ENCODE results near the gene PTPDC1.
A peak's percentile ranks its signal among the peaks of the same experiment; 100 is the strongest.

The PTPDC1 gene, protein sequence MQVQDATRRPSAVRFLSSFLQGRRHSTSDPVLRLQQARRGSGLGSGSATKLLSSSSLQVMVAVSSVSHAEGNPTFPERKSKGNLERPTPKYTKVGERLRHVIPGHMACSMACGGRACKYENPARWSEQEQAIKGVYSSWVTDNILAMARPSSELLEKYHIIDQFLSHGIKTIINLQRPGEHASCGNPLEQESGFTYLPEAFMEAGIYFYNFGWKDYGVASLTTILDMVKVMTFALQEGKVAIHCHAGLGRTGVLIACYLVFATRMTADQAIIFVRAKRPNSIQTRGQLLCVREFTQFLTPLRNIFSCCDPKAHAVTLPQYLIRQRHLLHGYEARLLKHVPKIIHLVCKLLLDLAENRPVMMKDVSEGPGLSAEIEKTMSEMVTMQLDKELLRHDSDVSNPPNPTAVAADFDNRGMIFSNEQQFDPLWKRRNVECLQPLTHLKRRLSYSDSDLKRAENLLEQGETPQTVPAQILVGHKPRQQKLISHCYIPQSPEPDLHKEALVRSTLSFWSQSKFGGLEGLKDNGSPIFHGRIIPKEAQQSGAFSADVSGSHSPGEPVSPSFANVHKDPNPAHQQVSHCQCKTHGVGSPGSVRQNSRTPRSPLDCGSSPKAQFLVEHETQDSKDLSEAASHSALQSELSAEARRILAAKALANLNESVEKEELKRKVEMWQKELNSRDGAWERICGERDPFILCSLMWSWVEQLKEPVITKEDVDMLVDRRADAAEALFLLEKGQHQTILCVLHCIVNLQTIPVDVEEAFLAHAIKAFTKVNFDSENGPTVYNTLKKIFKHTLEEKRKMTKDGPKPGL

GRCh38 chr9:94084314-94084713 lies at the start of gene PTPDC1:
TSS of gene PTPDC1 (plus strand) at chr9:94084464. CDS start at chr9:94084531, 67 bp downstream.
- DNase-seq (ENCODE audit: low read depth) = peak; percentile 57

GRCh38 chr9:94034511-94034910 lies 49.8 kb upstream of the PTPDC1 start:
- no peak for DNase-seq (ENCODE audit: low read depth)

DNA sequence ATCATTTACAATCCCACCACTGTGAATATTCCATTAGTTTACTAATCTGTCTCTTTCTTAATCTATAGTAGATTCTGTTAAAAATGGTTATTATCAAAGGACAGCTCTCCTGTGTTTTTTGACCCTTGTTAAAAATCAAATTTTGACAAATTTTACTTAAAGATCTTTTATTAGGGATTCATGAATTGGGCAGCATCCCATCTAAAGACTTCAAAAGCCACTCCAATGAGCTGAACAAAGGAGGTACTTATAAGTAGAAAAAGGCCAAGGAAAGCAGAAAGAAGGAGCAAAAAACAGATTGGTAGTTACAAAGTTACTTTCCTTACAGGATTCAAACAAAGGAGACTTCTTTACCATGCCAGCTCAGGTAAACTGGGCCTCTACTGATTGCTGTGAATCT lies 44.5 kb upstream of the PTPDC1 start:
- DNase-seq (ENCODE audit: low read depth) = no peak

- DNase-seq (ENCODE audit: low read depth) = no peak
Observed at GRCh38 chr9:94042516-94043360, 41.5 kb upstream of the PTPDC1 start.

DNA sequence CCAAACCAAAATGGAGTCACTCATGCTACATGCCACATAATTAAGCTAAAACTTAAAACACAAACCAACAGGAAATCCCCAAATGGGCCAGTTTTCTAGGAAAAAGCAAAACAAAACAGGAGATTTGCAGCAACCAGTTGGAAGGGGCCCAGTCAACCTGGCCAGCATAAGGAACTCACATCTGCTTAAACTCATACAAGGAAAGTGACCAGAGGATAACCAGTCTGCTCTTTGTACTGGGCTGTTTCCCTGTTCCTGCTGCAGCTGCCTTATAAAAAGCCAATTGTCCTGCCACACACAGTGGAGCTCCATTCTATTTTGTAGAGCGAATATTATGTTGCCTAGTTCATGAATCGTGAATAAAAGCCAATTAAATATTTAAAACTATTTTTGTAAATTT lies 29.5 kb upstream of the PTPDC1 start:
- no peak for DNase-seq (ENCODE audit: low read depth)

DNA sequence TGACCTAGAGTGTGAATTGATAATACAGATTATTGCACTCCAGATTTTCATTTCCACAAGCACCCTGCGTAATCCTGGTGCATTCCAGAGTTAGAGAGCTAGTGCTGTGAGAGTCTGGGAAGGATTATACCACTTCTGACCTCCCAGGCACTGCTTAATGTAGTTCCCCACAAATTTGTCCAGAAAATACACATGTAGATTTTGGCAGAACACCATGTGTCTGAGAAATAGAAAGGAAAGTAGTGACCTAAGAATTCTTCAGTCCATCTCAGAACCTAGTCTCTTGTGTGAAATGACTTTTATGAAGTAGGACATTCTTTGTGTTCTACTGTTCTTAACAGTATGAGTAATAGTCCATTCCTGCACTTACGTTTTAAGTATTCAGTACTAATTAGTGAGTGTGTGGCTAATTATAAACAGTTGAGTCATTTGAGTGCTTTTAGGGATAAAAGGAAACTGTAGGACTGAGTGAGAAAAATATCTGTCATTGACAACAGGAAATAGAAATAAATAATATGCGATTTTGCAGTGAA lies 27.8 kb upstream of the PTPDC1 start:
- peak; percentile 66 for DNase-seq (ENCODE audit: low read depth)

DNA sequence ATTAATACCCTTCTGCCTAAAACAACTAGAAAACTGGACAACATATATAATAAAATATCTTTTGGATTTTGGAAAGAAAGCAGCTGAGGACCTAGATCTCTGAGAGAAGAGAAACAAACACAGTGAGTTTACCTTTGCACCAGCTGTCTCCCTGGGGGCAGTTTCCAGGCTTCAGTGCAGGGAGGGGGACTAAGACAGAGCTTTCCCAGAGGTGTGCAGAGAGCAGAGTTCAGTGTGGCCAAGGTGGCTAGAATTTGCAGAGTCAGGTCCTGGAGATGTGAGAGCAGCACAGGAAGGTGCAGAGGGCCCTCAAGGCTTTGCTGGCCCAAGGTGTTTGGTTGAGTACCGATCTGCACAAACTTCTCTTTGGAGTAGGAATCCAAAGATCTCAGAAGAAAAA lies 26.3 kb upstream of the PTPDC1 start:
- DNase-seq (ENCODE audit: low read depth) = no peak

GRCh38 chr9:94061864-94062263 lies 22.4 kb upstream of the PTPDC1 start:
- DNase-seq (ENCODE audit: low read depth) = no peak

GRCh38 chr9:94065535-94065961 lies 18.7 kb upstream of the PTPDC1 start:
- peak; percentile 59 for DNase-seq (ENCODE audit: low read depth)

DNA sequence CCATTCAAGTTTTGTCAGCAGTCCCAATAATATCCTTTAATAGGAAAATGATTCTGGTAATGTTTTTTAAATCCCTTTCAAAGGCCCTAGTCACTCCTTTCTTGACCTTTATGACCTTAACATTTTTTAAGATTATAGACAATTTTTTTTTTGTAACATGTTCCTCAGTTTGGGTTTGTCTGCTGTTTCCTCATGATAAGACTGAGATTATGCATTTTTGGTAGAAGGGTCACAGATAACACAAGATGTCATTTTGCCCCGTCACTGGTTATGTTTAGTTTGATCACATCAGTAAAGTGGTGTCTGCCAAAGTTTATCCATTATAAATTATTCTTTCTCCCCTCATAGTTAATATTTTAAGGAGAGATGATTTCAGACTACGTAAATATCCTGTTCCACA lies 16.0 kb upstream of the PTPDC1 start:
- no peak for DNase-seq (ENCODE audit: low read depth)

DNA sequence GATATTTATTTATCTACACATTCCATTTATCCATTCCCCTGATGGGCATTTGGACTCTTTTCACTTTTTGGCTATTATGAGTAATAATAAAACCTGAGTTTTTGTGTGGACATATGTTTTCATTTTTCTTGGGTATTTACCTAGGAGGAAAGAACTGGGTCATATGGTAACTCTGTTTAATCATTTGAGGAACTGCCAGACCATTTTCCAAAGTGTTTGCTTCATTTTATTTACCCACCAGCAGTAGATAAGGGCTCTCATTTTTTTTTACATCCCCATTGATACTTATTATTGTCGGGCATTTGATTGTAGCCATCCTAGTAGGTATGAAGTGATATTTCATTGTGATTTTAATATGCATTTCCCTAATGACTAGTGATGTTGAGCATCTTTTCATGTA lies 7.7 kb upstream of the PTPDC1 start:
- no peak for DNase-seq (ENCODE audit: low read depth)

DNA sequence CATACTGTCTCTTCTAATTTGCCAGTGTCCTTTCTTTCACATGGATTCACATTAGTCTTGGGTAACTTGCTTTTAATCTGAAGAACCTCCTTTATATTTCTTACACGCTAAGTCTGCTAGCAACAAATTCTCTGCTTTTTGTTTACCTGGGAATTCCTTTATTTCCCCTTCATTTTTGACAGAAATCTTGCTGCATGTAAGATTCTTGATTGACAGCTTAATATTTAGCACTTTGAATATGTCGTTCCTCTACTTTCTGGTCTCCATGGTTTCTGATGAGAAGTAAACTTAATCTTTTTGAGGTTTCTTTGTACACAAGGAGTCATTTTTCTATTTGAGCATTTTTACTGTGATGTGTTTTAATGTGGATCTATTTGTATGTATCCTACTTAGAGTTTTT lies 6.2 kb upstream of the PTPDC1 start:
- no peak for DNase-seq (ENCODE audit: low read depth)

GRCh38 chr9:94079236-94079635 lies 5.0 kb upstream of the PTPDC1 start:
- DNase-seq (ENCODE audit: low read depth) = no peak

DNA sequence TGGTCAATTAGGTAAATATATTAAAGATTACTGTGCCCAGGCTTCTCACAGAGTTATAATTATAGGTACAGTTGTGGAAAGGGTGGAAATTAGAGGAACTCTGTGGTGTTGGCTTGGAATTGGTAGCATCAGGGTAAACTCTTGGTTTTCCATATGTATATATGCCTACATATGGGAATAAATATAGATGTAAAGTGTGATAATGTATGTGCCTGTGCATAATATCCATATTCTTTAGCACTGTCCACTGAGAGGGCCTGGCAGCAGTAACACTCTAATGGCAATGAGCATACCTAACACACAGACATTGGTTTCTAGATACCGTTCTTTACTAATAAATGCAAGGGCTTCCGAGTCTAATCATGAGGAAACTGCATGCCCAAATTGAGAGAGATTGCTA lies 4.0 kb upstream of the PTPDC1 start:
- no peak for DNase-seq (ENCODE audit: low read depth)

DNA sequence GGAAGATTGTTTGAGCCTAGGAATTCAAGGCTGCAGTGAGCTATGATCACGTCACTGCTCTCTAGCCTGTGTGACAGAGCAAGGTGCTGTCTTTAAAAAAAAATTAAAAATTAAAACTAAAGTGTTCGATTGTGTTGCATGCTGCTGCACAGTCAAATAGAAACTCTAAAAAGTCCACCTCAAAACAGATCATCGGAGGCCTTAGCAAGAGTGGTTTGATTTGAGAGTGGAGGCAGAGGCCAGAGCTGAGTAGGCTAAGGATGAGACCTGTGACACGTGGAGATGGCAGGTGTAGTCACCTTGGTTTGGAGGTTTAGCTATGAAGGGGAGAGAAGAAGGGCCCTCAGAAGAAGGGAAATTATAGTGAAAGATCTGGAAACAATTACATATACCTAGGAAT lies 2.8 kb upstream of the PTPDC1 start:
- DNase-seq (ENCODE audit: low read depth) = no peak

DNA sequence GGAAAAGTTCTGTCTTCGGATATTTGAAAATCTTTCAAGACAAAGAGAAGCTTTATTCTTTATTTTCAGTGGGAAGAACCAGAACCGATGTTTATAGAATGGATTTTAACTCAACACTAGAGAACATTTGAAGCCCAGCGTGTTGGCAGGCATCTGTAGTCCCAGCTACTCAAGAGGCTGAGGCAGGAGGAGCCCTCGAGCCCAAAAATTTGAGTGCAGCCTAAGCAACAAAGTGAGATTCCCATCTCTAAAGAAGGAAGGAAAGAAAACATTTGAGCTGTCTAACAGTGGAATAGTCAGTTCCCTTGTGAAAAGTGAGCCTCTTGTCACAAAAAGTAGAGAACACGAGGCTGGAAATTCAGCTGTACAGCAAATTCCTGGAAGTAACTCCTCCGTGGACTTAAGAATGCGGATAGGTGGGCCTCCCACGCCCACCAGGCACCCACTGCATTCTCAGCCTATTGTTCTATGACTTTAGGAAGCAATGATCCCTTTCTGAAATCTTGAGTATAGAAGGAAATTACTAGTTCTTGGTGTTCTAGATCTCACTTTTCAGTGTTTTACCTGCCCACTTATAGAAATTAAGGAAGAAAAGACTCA lies 2.3 kb upstream of the PTPDC1 start:
- no peak for DNase-seq (ENCODE audit: low read depth)

GRCh38 chr9:94082553-94082952 lies 1.7 kb upstream of the PTPDC1 start:
- no peak for DNase-seq (ENCODE audit: low read depth)

- no peak for DNase-seq (ENCODE audit: low read depth)
Observed at GRCh38 chr9:94082956-94083355, 1.3 kb upstream of the PTPDC1 start.

DNA sequence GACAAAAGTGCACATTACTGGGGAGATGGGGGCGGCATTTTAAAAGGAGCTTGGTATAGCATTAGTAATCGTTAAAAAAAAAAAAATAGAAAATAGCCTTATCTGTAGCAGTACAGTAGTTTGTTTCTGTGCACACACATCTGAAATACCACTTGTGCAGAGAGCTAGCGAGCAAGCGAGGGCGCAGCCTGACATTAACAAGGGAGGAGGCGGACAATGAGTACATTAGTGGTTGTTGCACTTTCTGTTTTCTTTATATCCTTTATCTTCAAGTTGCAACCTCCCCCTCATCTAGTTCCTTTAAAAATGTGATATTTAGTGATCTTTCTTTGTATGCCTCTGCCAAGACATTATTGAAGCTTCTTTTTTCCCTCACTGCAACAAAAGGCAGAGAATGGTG lies 880 bp upstream of the PTPDC1 start:
- no peak for DNase-seq (ENCODE audit: low read depth)

- no peak for DNase-seq (ENCODE audit: low read depth)
Observed at GRCh38 chr9:94085062-94085639, 887 bp downstream of the PTPDC1 start.

Data from GM04504 (cell line).